DMS53 (cell line): ENCODE results near the gene CFC1B.
"Not testable (repeated sequence)": the region's sequence is repeated elsewhere in the genome, so short reads cannot be mapped to it uniquely, and the experiment has no call there.

Experiments used
- DNase-seq: peaks from one replicate; lab custom pipeline; 2025; lab: John Stamatoyannopoulos, UW

Gene CFC1B

GRCh38 chr2:130520992-130521391 is at the start of gene CFC1B:
Gene CFC1B, plus strand, starts transcription at chr2:130521222. Its CDS starts 263 bp downstream, at chr2:130521485.
- not testable (repeated sequence) for DNase-seq

- DNase-seq: not testable (repeated sequence)
These were observed 29.9 kb upstream of the CFC1B start for GRCh38 chr2:130491073-130491472.

GRCh38 chr2:130509228-130509627 is 11.8 kb upstream of the CFC1B start, which contains the start of gene POTEI:
Gene POTEI, minus strand, starts transcription at chr2:130509328. Its CDS starts 93 bp downstream, at chr2:130509235.
- DNase-seq: not testable (repeated sequence)

- not testable (repeated sequence) for DNase-seq
These were observed 9.9 kb upstream of the CFC1B start for GRCh38 chr2:130510807-130511746.

- DNase-seq: not testable (repeated sequence)
These were observed 9.1 kb upstream of the CFC1B start for GRCh38 chr2:130511747-130512451.

GRCh38 chr2:130518516-130519106 is 2.4 kb upstream of the CFC1B start:
- DNase-seq: not testable (repeated sequence)

GRCh38 chr2:130522390-130522789 is 1.4 kb downstream of the CFC1B start:
- not testable (repeated sequence) for DNase-seq

- not testable (repeated sequence) for DNase-seq
These were observed 6.4 kb downstream of the CFC1B start for GRCh38 chr2:130527365-130527967.

GRCh38 chr2:130529545-130529944 is 8.5 kb downstream of the CFC1B start:
- not testable (repeated sequence) for DNase-seq

- not testable (repeated sequence) for DNase-seq
These were observed 9.2 kb downstream of the CFC1B start for GRCh38 chr2:130530212-130530611.

- DNase-seq: not testable (repeated sequence)
These were observed 10.2 kb downstream of the CFC1B start for GRCh38 chr2:130531225-130531624.

- not testable (repeated sequence) for DNase-seq
These were observed 10.7 kb downstream of the CFC1B start for GRCh38 chr2:130531672-130532071.

GRCh38 chr2:130536654-130537053 is 15.6 kb downstream of the CFC1B start:
- DNase-seq: not testable (repeated sequence)

- DNase-seq: not testable (repeated sequence)
These were observed 17.2 kb downstream of the CFC1B start for GRCh38 chr2:130538271-130538670.

GRCh38 chr2:130542789-130543188 is 21.8 kb downstream of the CFC1B start:
- not testable (repeated sequence) for DNase-seq

GRCh38 chr2:130543785-130544528 is 22.9 kb downstream of the CFC1B start:
- DNase-seq: not testable (repeated sequence)

- DNase-seq: not testable (repeated sequence)
These were observed 24.0 kb downstream of the CFC1B start for GRCh38 chr2:130544978-130545377.

- not testable (repeated sequence) for DNase-seq
These were observed 27.4 kb downstream of the CFC1B start for GRCh38 chr2:130548418-130548817.

- DNase-seq: not testable (repeated sequence)
These were observed 28.5 kb downstream of the CFC1B start for GRCh38 chr2:130549475-130549874.

- not testable (repeated sequence) for DNase-seq
These were observed 33.2 kb downstream of the CFC1B start for GRCh38 chr2:130554178-130554577.

- not testable (repeated sequence) for DNase-seq
These were observed 35.4 kb downstream of the CFC1B start for GRCh38 chr2:130556441-130556840.
